ENCODE data around the gene PDGFC.

Gene PDGFC

GRCh38 chr4:156756118-156756517 lies 215.5 kb downstream of the PDGFC start:
- H3K36me3 ChIP-seq (ENCODE audit: insufficient read depth, low read depth, low read length), result no peaks in the 10 kb centered on the region
- no peaks in the 10 kb centered on the region for H3K9me3 ChIP-seq (ENCODE audit: insufficient read depth, low read depth, low read length)
- H3K9ac ChIP-seq (ENCODE audit: low read depth, low read length), result no peak overlapping the region
- no peak overlapping the region for H3K4me3 ChIP-seq (ENCODE audit: low read length)
- no peaks in the 10 kb centered on the region for H3K4me1 ChIP-seq (ENCODE audit: insufficient read depth, low read length)
- no peaks in the 10 kb centered on the region for H3K27me3 ChIP-seq (ENCODE audit: insufficient read depth, low read length)
- H3K27ac ChIP-seq (ENCODE audit: low read length), result no peak overlapping the region

DNA sequence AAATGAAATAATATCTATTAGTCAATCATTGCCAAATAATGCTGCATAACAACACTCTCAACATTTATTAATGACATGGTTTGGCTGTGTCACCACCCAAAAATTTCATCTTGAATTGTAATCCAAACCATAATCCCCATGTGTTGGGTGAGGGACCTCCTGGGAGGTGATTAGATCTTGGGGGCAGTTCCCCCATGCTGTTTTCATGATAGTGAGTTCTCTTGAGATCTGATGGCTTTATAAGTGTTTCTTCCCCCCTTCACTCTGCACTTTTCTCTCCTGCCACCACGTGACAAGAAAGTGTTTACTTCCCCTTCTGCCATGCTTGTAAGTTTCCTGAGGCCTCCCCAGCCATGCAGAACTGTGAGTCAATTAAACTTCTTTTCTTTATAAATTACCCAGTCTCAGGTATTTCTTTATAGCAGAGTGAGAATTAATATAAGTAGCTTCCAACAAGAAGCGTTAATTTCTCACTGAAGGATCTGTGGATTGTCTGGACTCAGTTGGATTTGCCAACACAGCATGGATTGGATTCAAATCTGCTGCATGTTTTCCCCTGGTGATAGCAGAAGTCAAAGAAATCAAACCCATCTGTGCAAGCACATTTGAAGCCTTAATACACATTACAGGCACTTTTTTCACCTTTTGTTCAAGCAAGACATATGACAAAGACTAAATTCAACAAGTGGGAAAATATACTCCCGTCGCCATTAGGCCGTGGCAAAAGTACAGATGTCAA lies 216.6 kb downstream of the PDGFC start:
- Histone ChIP-seq H3K9ac (ENCODE audit: low read depth, low read length) (no peak overlapping the region), H3K4me1 (ENCODE audit: insufficient read depth, low read length) (no peaks in the 10 kb centered on the region), H3K4me3 (ENCODE audit: low read length) (no peak overlapping the region), H3K27me3 (ENCODE audit: insufficient read depth, low read length) (no peaks in the 10 kb centered on the region), H3K9me3 (ENCODE audit: insufficient read depth, low read depth, low read length) (no peaks in the 10 kb centered on the region), H3K27ac (ENCODE audit: low read length) (no peak overlapping the region), H3K36me3 (ENCODE audit: insufficient read depth, low read depth, low read length) (no peaks in the 10 kb centered on the region)

GRCh38 chr4:156751486-156751885 lies 220.1 kb downstream of the PDGFC start:
- Histone ChIP-seq H3K36me3 (ENCODE audit: insufficient read depth, low read depth, low read length) (no peaks in the 10 kb centered on the region), H3K9ac (ENCODE audit: low read depth, low read length) (no peak overlapping the region), H3K4me3 (ENCODE audit: low read length) (no peak overlapping the region), H3K27me3 (ENCODE audit: insufficient read depth, low read length) (no peaks in the 10 kb centered on the region), H3K9me3 (ENCODE audit: insufficient read depth, low read depth, low read length) (no peaks in the 10 kb centered on the region), H3K4me1 (ENCODE audit: insufficient read depth, low read length) (no peaks in the 10 kb centered on the region), H3K27ac (ENCODE audit: low read length) (no peak overlapping the region)

DNA sequence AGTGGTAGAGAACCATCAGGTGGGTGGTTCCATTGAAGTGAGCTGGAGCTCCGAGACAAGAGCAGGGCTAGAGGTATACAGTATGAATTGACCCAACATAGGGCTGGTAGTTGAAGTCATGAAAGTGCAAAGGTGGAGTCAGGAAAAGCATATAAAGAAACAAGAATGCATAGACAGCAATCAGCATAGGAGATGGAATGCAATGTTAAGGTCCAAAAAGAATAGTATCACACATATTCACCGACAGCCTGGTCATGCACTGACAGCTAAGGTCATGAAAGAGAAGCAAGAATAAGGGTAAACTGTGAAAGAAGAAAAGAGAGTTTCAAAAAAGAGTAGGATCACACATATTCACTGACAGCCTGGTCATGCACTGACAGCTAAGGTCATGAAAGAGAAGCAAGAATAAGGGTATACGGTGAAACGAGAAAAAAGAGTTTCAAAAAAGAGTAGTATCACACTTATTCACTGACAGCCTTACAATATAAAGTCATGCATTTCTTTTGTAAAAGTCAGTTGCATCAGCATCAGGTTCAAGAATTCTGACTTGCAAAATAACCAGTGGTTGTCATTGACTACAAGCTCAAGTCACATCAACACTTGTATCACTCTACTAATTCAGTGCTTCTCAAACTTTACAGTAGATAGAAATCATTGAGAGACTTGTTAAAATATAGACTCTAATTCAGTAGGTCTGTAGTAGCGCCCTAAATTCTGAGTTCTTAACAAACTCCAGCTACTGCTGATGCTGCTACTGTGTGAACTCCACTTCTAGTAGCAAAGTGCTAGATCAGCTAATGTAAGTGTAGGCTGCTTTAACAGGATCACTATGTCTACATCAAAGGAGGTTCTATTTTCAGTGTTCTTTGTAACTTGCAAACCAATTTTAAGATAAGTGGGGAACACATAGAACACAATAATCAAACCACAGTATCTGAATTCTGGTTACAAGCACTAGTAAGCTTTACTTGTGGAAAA lies 221.9 kb downstream of the PDGFC start:
- no peak overlapping the region for H3K27ac ChIP-seq (ENCODE audit: low read length)

DNA sequence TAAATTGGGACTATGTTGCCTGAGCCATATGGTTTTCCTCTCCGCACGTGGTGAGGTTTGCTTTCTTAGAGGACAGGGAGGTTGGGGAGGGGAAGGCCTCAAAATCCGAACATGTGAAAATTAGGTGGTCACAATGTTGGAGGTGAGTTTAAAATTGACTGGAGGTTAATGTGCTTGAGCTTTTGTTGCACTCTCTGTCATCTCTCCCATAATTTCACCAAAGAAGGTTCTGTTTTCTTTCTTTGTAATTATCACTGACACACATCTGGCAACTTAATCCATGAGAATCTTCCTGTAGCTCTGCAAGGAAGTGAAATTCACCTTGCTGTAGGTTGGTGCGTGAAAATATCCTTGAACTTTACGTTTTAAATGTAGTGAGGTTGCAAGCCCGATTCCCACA lies 225.5 kb downstream of the PDGFC start:
- Histone ChIP-seq H3K27me3 (ENCODE audit: insufficient read depth, low read length) (no peaks in the 10 kb centered on the region), H3K36me3 (ENCODE audit: insufficient read depth, low read depth, low read length) (no peaks in the 10 kb centered on the region), H3K4me1 (ENCODE audit: insufficient read depth, low read length) (no peaks in the 10 kb centered on the region), H3K9me3 (ENCODE audit: insufficient read depth, low read depth, low read length) (no peaks in the 10 kb centered on the region), H3K27ac (ENCODE audit: low read length) (no peak overlapping the region), H3K9ac (ENCODE audit: low read depth, low read length) (no peak overlapping the region), H3K4me3 (ENCODE audit: low read length) (no peak overlapping the region)

More for the DNA sequence above, 221.9 kb downstream of the PDGFC start:
- H3K4me3 ChIP-seq (ENCODE audit: low read length), result no peak overlapping the region
- no peaks in the 10 kb centered on the region for H3K4me1 ChIP-seq (ENCODE audit: insufficient read depth, low read length)
- no peaks in the 10 kb centered on the region for H3K9me3 ChIP-seq (ENCODE audit: insufficient read depth, low read depth, low read length)
- no peaks in the 10 kb centered on the region for H3K27me3 ChIP-seq (ENCODE audit: insufficient read depth, low read length)
- H3K36me3 ChIP-seq (ENCODE audit: insufficient read depth, low read depth, low read length), result no peaks in the 10 kb centered on the region
- no peak overlapping the region for H3K9ac ChIP-seq (ENCODE audit: low read depth, low read length)

- Histone ChIP-seq H3K27me3 (ENCODE audit: insufficient read depth, low read length) (no peaks in the 10 kb centered on the region), H3K9me3 (ENCODE audit: insufficient read depth, low read depth, low read length) (no peaks in the 10 kb centered on the region; the same call in 1 of the 2 replicates), H3K36me3 (ENCODE audit: insufficient read depth, low read depth, low read length) (no peaks in the 10 kb centered on the region), H3K9ac (ENCODE audit: low read depth, low read length) (no peak overlapping the region), H3K4me1 (ENCODE audit: insufficient read depth, low read length) (no peaks in the 10 kb centered on the region), H3K27ac (ENCODE audit: low read length) (no peak overlapping the region), H3K4me3 (ENCODE audit: low read length) (no peak overlapping the region)
Measured at GRCh38 chr4:156738766-156739165, 232.8 kb downstream of the PDGFC start.

DNA sequence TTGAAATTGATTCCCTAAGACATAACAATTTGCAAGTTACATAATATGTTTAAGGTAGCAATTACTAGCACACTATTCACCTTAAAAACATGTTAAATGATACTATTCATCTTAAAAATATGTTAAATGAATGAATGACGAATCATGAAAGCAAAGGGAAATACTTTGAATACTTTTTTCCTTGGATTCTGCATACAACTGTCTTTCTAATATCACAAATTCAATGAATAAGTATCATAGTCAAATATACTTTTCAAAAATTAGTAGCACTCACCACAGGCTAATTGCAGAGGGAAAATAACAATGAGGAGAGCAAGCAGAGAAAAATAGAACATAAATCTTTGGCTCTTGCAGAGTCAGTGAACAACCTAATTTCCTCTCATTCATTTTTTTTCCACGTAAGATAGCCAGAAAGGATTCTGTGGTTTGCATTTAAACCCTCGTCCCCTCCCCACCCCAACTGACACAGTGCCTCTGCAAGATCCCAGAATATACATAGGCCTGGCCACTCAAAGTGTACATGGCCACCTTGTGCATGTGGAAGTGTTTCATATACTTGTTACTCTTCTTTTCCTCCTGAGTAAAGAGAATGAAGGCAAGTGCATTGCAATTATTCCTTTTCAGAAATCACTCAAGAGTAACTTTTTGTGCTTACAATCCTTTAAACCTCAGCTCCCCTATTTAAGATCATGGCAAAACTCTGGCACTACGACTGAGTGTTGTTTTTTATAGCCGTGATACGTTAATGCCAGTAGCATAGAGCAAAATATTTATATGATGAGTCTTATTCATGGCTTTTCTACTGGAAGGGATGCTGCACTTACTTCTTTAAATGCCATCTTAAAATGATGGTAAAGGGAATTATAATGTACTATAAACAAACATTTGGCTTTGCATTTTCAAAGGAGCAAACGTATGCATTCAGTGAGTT lies 236.4 kb downstream of the PDGFC start:
- H3K9ac ChIP-seq (ENCODE audit: low read depth, low read length), result no peak overlapping the region
- no peak overlapping the region for H3K4me3 ChIP-seq (ENCODE audit: low read length)
- H3K36me3 ChIP-seq (ENCODE audit: insufficient read depth, low read depth, low read length), result no peaks in the 10 kb centered on the region

DNA sequence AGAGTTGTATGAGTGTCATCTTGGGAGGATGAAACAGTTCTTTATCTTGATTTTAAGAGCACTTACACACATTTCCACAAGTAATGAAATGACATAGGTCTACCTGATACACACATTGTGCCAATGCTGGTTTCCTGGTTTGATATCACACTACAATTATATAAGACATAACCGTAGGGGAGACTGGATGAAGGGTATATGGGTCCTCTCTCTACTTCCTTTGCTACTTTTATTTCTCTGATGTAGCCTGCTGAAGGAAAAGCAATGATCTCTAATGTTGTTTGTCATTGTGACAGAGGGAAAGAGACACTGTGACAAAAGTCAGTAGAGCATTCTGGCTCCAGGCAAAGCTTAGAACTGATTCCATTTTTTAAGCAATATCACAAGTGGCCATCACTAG lies 238.0 kb downstream of the PDGFC start:
- Histone ChIP-seq H3K4me1 (ENCODE audit: insufficient read depth, low read length) (no peaks in the 10 kb centered on the region), H3K4me3 (ENCODE audit: low read length) (no peak overlapping the region), H3K27me3 (ENCODE audit: insufficient read depth, low read length) (no peaks in the 10 kb centered on the region), H3K27ac (ENCODE audit: low read length) (no peak overlapping the region), H3K9me3 (ENCODE audit: insufficient read depth, low read depth, low read length) (peaks cover 24% of the 10 kb centered on the region), H3K9ac (ENCODE audit: low read depth, low read length) (no peak overlapping the region), H3K36me3 (ENCODE audit: insufficient read depth, low read depth, low read length) (no peaks in the 10 kb centered on the region)

More for the DNA sequence above, 236.4 kb downstream of the PDGFC start:
- no peaks in the 10 kb centered on the region for H3K27me3 ChIP-seq (ENCODE audit: insufficient read depth, low read length)
- peaks cover 24% of the 10 kb centered on the region for H3K9me3 ChIP-seq (ENCODE audit: insufficient read depth, low read depth, low read length)
- no peak overlapping the region for H3K27ac ChIP-seq (ENCODE audit: low read length)
- H3K4me1 ChIP-seq (ENCODE audit: insufficient read depth, low read length), result no peaks in the 10 kb centered on the region

- peaks cover 24% of the 10 kb centered on the region for H3K9me3 ChIP-seq (ENCODE audit: insufficient read depth, low read depth, low read length)
- no peak overlapping the region for H3K27ac ChIP-seq (ENCODE audit: low read length)
- H3K4me1 ChIP-seq (ENCODE audit: insufficient read depth, low read length), result no peaks in the 10 kb centered on the region
- H3K36me3 ChIP-seq (ENCODE audit: insufficient read depth, low read depth, low read length), result no peaks in the 10 kb centered on the region
- no peak overlapping the region for H3K9ac ChIP-seq (ENCODE audit: low read depth, low read length)
- no peaks in the 10 kb centered on the region for H3K27me3 ChIP-seq (ENCODE audit: insufficient read depth, low read length)
- no peak overlapping the region for H3K4me3 ChIP-seq (ENCODE audit: low read length)
Measured at GRCh38 chr4:156732634-156733033, 239.0 kb downstream of the PDGFC start.

- Histone ChIP-seq H3K9me3 (ENCODE audit: insufficient read depth, low read depth, low read length) (peaks cover 24% of the 10 kb centered on the region), H3K4me1 (ENCODE audit: insufficient read depth, low read length) (no peaks in the 10 kb centered on the region), H3K27me3 (ENCODE audit: insufficient read depth, low read length) (no peaks in the 10 kb centered on the region), H3K9ac (ENCODE audit: low read depth, low read length) (no peak overlapping the region), H3K4me3 (ENCODE audit: low read length) (no peak overlapping the region), H3K27ac (ENCODE audit: low read length) (no peak overlapping the region), H3K36me3 (ENCODE audit: insufficient read depth, low read depth, low read length) (no peaks in the 10 kb centered on the region)
Measured at GRCh38 chr4:156729416-156729815, 242.2 kb downstream of the PDGFC start.

DNA sequence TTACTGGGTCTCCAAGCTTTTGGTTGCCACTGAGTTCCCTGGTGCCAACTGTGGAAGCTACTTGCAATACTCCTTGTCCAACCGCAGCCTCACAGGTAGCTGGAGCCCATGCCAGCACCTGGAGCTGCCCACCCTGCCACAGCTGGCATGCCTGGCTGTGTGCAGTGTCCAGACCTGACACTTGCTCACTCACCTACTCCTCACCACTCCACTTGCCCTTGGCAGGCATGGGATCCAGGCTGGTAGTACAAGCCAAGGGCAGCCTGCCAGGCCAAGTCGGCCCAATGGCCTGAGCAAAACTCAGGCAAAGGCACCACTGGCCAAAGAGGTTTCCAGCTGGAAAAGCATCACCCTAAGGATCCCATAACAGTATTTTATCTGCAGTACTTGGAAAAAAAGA lies 246.3 kb downstream of the PDGFC start:
- no peak overlapping the region for H3K9ac ChIP-seq (ENCODE audit: low read depth, low read length)
- no peaks in the 10 kb centered on the region; the same call in 1 of the 2 replicates for H3K9me3 ChIP-seq (ENCODE audit: insufficient read depth, low read depth, low read length)
- H3K27ac ChIP-seq (ENCODE audit: low read length), result no peak overlapping the region
- H3K4me3 ChIP-seq (ENCODE audit: low read length), result no peak overlapping the region
- no peaks in the 10 kb centered on the region for H3K4me1 ChIP-seq (ENCODE audit: insufficient read depth, low read length)
- no peaks in the 10 kb centered on the region for H3K36me3 ChIP-seq (ENCODE audit: insufficient read depth, low read depth, low read length)
- H3K27me3 ChIP-seq (ENCODE audit: insufficient read depth, low read length), result no peaks in the 10 kb centered on the region

Measured in iPS-20b (cell line).